Measurements from ENCODE around the gene PRKCA.

Gene PRKCA

DNA sequence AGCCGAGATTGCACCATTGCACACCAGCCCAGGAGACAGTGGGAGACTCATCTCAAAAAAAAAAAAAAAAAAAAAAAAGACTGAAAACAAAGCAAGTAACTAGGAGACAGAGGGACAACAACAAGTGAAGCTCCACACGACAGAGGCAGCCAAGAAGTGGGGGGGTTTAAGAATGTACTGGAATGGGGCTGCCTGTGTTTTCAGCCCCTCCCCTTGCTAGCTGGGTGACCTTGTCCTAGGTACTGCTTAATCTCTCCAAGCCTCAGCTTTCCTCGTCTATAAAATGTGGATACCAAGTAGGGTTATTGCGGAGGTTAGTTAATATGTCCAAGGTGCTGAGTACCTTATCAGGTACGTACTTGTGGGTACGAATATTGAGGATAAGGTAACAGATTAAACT lies 368.7 kb downstream of the PRKCA start:
- ChIA-PET POLR2A (ENCODE audit: low non-redundant PET) (no interaction called here), CTCF (no interaction called here)
- no peak for DNase-seq (ENCODE audit: low spot score)
- TF ChIP-seq CTCF (conservative IDR thresholded peaks at IDR 0.05; ENCODE audit: low read depth), result no peak
- no peak overlapping the region for H3K27ac ChIP-seq

DNA sequence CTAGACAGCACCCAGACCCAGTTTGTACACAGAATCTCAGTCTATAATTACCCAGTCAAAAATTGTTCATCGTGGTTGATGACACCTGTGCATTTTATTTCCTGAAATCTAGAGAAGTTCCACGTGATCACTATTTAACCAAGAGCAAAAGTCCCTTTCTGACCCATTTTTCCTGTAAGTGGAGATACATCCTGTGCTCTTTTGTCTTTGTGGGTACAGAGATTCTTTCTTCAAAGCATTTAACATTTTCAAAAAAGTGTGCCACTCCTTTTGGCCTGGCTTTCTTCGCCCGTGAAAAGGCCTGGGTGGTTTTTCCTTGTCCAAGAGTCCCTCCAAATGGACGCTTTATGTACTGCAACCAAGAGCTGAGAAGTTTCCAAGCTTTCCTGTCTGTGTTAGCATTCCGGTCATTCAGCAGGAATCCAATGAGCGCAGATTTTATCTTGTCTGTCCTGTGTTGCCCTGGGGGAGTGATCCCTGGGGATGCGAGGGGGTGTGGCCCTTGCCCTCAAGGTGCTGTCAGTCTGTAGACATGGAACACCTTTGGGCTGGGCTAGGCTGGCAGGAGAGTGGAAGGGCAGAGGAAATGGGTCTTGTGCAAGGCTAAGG lies 371.4 kb downstream of the PRKCA start:
- ChIA-PET CTCF (interaction anchor here (0.5 to 0.7 kb wide), 7 partner anchors 27 to 1493 kb away, joined by 3 to 5 read pairs (median 3); no protein-coding TSS in a partner anchor), POLR2A (ENCODE audit: low non-redundant PET) (no interaction called here)
- TF ChIP-seq CTCF (conservative IDR thresholded peaks at IDR 0.05; ENCODE audit: low read depth), result peak; percentile 91
- DNase-seq (ENCODE audit: low spot score), result peak; percentile 54
- H3K27ac ChIP-seq, result peak overlapping the region; percentile 100

DNA sequence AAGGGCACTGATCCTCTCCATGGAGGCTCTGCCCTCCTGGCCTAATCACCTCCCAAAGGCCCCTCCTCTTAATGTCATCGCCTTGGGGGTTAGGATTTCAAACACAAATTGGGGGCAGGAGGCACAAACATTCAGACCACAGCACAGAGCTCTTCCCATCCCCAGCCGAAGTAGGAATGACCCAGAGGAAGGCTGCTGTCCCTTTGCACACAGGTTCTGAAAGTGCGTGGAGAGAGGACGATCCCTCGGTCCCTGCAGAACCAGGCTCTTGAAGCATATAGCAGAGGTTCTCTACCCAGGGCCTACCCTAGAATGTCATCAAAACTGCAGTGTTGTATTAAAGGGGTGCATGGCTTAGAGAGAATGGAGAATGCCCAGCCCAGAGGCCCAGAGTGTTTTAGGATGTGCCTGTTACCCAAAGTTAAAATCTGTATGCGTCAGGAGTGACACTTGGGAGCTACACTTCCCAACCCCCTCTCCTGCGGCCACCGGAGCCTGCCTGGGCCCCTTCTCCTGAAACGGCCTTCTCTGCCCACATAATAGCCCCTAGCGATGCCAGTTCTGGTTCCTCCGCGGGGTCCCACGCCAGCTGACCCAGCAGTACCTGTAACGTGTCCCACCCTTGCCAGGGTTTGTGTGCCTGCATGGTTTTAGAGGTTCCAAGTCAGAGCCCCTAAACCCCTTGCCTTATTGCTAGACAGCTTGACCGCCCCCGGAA lies 373.0 kb downstream of the PRKCA start:
- H3K27ac ChIP-seq, result peak overlapping the region; percentile 100
- ChIA-PET POLR2A (ENCODE audit: low non-redundant PET) (no interaction called here), CTCF (interaction anchor here (0.6 to 1.0 kb wide), 4 partner anchors 9 to 240 kb away, joined by 3 read pairs; no protein-coding TSS in a partner anchor)
- no peak for DNase-seq (ENCODE audit: low spot score)
- no peak for TF ChIP-seq CTCF (conservative IDR thresholded peaks at IDR 0.05; ENCODE audit: low read depth)

- TF ChIP-seq CTCF (conservative IDR thresholded peaks at IDR 0.05; ENCODE audit: low read depth), result no peak
- DNase-seq (ENCODE audit: low spot score), result peak; percentile 34
- peak overlapping the region; percentile 100 for H3K27ac ChIP-seq
- ChIA-PET POLR2A (ENCODE audit: low non-redundant PET) (no interaction called here), CTCF (interaction anchor here (0.6 to 1.0 kb wide), 4 partner anchors 8 to 278 kb away, joined by 3 read pairs; no protein-coding TSS in a partner anchor)
Observed at GRCh38 chr17:66675991-66676371, 373.6 kb downstream of the PRKCA start.

DNA sequence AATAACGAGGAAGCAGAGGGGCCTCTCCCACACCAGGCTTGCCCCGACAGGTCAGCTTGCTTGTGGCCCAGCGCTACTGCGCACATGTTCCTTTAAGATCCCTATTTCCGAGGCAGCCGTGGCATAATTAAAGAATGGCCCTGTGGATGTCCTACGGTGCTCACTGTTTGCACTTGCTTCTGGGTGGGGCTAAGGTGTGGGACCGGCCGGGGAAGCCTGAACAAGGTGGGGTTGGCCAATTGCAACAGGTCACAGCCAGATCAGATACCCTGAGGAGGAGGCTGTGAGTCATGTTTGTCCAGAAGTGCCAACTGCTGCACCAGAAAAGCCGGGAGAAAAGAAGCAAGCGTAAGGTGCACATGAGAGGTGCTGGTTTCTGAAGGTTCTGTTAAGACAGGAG lies 374.0 kb downstream of the PRKCA start:
- H3K27ac ChIP-seq, result peak overlapping the region; percentile 100
- ChIA-PET POLR2A (ENCODE audit: low non-redundant PET) (no interaction called here), CTCF (interaction anchor here (0.6 to 0.8 kb wide), 3 partner anchors 8 to 278 kb away, joined by 3 read pairs; no protein-coding TSS in a partner anchor)
- TF ChIP-seq CTCF (conservative IDR thresholded peaks at IDR 0.05; ENCODE audit: low read depth), result no peak
- DNase-seq (ENCODE audit: low spot score), result peak; percentile 94

- TF ChIP-seq CTCF (conservative IDR thresholded peaks at IDR 0.05; ENCODE audit: low read depth), result no peak
- POLR2A ChIA-PET (ENCODE audit: low non-redundant PET), result no interaction called here
- H3K27ac ChIP-seq, result peak overlapping the region; percentile 100
- CTCF ChIA-PET, result interaction anchor here (0.7 kb wide), 1 partner anchor 1684 kb away, joined by 3 read pairs; no protein-coding TSS in a partner anchor
- peak; percentile 78 for DNase-seq (ENCODE audit: low spot score)
Observed at GRCh38 chr17:66677201-66677981, 375.0 kb downstream of the PRKCA start.
